Natural killer cell treated with Interleukin-12 subunit alpha and Interleukin-12 subunit beta and Interleukin-15 and Interleukin-18, amount 100 ng/mL, for 72 hours (primary cell): ENCODE data around the gene ATRIP. TPM values are rescaled to one million over a fixed set of nuclear protein-coding genes. Genes with fewer than 3 reads are reported as not detected.

Source experiments
- ATAC-seq, 2 donors: fragments of 150-1000 bp; cut with Tn5 transposase in 1 of 2; sonication (Bioruptor Pico), chemical (Tn5 transposase) in 1 of 2; 2 replicates each; pipeline ENCODE4 v1.10.0; 2021
- DNase-seq: peaks from one replicate; pipeline ENCODE4 v3.0.0; 2022; ENCODE audit warnings: low spot score
- H3K27ac Mint-ChIP-seq, 2 donors: 1 replicate in 1 of 2; 2 replicates in 1 of 2; pipeline ENCODE4 v1.8.0; 2022; ENCODE audit warnings: mixed read lengths in 2 of 2, mild to moderate bottlenecking in 1 of 2, moderate library complexity in 1 of 2
- H3K27me3 Mint-ChIP-seq, 2 donors: 1 replicate in 1 of 2; 2 replicates in 1 of 2; pipeline ENCODE4 v1.8.0; 2022; ENCODE audit warnings: mixed read lengths in 2 of 2
- H3K36me3 Mint-ChIP-seq: one replicate; pipeline ENCODE4 v1.8.0; 2022; ENCODE audit warnings: mixed read lengths
- H3K4me1 Mint-ChIP-seq, 2 donors: 1 replicate in 1 of 2; 2 replicates in 1 of 2; pipeline ENCODE4 v1.8.0; 2022; ENCODE audit warnings: low read depth in 2 of 2, mixed read lengths in 2 of 2, mild to moderate bottlenecking in 1 of 2
- H3K4me3 Mint-ChIP-seq: one replicate; pipeline ENCODE4 v1.8.0; 2022; ENCODE audit warnings: mixed read lengths
- H3K9me3 Mint-ChIP-seq: 2 replicates; pipeline ENCODE4 v1.8.0; 2022; ENCODE audit warnings: mixed read lengths
- total RNA-seq, 2 donors: library from RNA; stranded (reverse); gene quantifications; one replicate each; pipeline ENCODE4 v1.2.3, GENCODE V29; 2022

The ATRIP gene
- total RNA-seq, 2 donors from 2014 or later: 14.0 to 26.2 TPM

DNA sequence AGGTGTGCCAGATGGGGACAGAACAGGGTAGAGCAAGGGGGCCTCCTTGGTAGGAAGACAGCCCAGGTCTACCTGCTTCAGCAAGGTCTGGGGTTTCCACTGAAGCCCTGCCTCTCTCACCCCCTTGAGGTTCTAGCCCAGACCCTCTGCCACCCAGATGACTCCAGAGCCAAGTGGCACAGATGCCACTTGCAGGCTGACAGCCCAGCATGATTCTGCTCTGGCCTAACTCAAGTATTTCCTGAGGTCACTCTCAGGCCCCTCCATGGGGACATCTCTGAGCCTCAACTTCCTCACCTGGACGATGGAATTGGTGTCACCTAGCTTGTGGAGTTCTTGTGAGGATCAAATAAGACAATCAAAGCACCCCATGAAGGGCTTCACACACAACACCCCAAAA lies 40.6 kb upstream of the ATRIP start:
- ATAC-seq: no peak
- H3K27ac Mint-ChIP-seq: no peak overlapping the region
- no peak overlapping the region for H3K4me3 Mint-ChIP-seq
- no peaks in the 10 kb centered on the region for H3K36me3 Mint-ChIP-seq
- peaks cover 0 to under 1% of the 10 kb centered on the region in 2 donors for H3K4me1 Mint-ChIP-seq
- no peaks in the 10 kb centered on the region for H3K27me3 Mint-ChIP-seq
- peak; percentile 6 for DNase-seq
- H3K9me3 Mint-ChIP-seq: no peaks in the 10 kb centered on the region

DNA sequence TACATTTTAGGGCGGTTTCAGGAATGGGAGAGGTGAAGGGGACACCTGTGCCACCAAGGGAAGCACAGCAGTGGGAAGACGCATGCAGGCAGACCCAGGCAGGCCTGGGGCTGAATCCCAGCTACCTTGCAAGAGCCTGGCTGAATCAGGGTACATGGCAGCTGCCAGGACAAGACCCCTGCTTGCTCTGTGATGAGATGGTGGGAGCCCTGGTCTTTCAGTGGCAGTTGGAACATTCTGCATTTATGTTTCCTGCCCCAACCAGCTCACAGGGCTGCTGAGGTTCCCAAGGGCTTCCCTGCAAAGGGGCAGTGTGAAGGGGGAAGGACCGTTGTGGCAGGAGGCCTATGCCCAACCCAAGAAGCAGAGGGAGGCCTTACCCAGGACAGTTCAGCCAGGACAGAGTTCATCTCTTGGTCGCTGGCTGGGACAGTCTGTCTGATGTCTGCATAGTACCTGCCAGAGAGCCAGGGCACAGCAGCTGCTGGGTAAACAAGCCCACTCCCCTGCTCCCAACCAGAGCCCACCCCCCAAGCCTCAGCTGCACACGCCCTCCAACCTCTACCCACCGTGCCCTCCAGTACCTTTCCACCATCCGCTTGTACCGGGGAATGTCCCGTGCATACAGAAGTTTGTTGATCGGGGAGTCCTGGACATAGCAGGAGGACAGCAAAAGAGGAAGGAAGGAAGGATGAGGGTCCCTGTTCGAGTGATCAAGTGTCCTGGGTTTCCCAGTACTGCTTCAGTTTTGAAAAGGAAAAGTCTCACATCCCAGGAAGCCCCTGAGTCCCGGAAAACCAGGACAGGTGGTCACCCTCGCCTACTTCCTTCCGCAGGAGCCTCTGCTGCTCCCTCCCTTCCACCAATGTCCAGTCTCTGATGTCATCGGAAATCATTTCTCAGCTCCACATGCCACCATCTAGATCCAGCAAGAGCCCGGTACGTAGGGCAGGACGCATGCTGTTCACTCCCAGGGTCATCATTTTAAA lies 39.8 kb upstream of the ATRIP start:
- no peaks in the 10 kb centered on the region for H3K27me3 Mint-ChIP-seq
- no peaks in the 10 kb centered on the region for H3K9me3 Mint-ChIP-seq
- H3K4me1 Mint-ChIP-seq: no peaks in the 10 kb centered on the region
- H3K27ac Mint-ChIP-seq: no peak overlapping the region
- H3K36me3 Mint-ChIP-seq: no peaks in the 10 kb centered on the region
- DNase-seq (peak; percentile 44), ATAC-seq (no peak)
- H3K4me3 Mint-ChIP-seq: no peak overlapping the region

DNA sequence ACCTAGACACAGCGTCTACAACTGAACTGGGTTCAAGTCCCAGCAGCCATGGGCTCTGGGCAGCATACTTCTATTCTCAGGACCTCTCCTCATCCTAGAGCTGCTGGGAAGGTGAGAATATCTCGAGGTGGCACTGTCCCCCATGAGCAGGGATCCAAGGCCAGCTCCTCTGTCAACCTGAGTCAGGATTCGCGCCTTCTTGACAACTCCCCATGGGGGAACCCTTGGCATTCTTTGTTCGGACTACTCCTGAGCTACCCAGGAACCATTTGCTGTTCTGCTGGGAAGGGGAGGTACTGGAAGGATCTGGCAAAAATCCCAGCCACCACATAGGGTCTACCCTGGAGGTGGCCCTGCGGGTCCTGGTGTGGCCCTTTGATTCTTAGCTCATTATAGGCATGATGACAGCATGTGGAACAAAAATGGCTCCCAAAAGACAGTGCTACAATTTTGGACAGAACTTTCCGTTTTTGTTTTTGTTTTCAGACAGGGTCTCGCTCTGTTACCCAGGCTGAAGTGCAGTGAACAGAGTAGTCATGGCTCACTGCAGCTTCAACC lies 38.9 kb upstream of the ATRIP start:
- Mint-ChIP-seq H3K27me3 (no peaks in the 10 kb centered on the region), H3K9me3 (no peaks in the 10 kb centered on the region), H3K4me3 (no peak overlapping the region), H3K36me3 (no peaks in the 10 kb centered on the region), H3K4me1 (no peaks in the 10 kb centered on the region), H3K27ac (no peak overlapping the region)
- DNase-seq (peak; percentile 58), ATAC-seq (no peak)

DNA sequence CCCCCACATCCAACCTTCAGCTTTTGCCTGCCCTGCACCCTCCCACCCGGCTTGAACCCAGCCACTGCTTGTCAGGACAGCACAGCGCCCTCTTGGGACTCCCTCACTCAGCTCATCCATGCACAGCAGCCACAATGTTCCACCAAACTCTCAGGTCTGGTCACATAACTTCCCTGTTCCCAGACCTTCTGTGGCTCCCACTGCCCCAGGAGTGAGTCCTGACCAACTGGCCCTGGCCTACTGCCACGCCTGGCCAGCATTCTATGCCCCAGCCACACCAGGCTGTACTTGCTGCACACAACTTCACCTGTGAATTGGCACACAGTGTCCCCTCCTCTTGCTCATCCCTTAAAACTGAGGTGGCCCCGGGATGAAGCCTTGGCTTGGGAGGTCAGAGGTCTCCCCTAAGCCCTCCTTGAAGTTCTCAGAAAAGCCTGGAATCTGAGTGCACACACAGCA lies 37.7 kb upstream of the ATRIP start:
- H3K4me3 Mint-ChIP-seq: no peak overlapping the region
- no peaks in the 10 kb centered on the region for H3K4me1 Mint-ChIP-seq
- no peaks in the 10 kb centered on the region for H3K27me3 Mint-ChIP-seq
- H3K9me3 Mint-ChIP-seq: no peaks in the 10 kb centered on the region
- H3K27ac Mint-ChIP-seq: no peak overlapping the region
- peak; percentile 52 for DNase-seq
- H3K36me3 Mint-ChIP-seq: no peaks in the 10 kb centered on the region
- no peak for ATAC-seq

DNA sequence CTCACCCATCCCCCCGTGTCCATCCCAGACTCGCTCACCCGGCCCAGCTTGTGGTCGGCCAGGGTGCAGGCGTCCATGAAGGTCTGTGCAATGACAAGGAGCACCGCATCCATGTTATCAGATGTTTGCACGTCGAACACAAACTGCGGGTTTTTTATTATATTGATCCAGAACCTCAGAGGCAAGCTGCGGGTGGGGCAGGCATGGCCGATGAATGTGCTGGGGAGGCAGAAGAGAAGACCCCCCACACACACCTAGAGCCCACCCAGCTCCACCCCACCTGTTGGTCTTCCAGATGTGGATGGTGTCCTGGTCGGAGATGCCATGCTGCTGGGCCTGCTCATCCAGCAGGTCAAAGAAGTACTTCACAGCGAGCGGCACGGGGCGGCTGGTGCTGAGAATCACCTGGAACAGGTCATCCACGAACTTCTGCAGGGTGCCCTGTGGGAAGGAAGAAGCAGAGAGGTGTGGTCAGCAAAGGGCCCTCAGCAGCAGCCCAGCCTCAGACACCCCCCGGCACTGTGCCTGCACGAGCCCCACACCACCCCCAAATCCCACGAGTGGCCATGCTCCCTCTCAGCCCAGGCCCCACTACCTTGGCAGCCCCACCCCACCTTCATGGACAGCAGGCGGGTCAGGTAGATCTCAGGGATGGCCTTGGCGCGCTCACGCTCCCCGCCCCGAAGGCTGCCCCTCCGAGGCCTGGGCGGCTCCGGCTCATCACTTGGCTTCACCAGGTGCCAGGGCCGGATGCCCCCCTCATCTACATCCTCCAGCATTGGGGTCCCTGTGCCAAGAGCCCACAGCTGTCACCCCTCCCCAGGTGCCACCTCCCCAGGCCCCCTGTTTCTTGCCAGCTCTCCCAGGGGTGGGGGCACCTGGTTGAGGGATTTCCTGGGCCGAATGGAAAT lies 37.0 kb upstream of the ATRIP start:
- Mint-ChIP-seq H3K27ac (no peak overlapping the region), H3K27me3 (no peaks in the 10 kb centered on the region), H3K9me3 (no peaks in the 10 kb centered on the region), H3K36me3 (no peaks in the 10 kb centered on the region), H3K4me3 (no peak overlapping the region), H3K4me1 (no peaks in the 10 kb centered on the region)
- no peak for ATAC-seq
- DNase-seq: peak; percentile 54

DNA sequence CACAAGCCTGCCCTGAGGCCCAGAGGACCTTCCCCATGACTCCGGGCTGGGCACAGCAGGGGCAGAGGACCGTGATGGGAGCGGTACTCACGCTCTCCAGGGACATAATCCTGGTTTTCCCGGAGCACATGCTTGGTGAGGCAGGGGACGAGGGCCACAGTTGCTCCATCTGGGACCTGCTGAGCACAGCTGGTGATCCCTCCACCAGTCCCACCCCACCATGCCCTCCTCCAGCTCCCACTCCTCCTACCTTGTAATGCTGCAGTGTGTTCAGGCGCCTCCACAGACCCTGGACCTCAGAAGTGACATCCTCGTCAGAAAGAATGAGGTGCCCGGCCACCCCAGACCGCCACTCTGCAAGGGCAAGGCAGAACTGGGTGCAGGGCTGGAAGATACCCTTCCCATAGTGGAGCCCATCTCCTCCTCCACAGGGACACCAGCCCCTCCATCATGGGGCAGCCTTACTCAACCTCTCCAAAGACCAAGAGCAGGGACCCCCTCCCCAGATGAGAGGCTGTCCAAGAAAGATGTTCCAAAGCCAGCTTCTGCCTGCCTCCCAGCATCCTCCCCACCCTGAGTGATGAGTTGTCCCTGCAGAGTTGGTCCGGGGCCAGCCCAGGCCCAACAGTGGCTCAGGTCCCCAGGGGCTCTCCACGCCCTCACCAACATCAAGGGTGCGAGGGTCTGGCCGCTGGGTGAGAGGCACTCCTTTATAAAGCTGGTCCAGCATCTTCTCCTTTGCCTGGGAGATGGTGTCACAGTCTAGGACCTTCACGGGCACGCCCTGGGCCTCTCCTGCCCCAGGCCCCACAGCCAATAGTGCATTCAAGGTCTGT lies 36.1 kb upstream of the ATRIP start:
- Mint-ChIP-seq H3K36me3 (no peaks in the 10 kb centered on the region), H3K27ac (no peak overlapping the region), H3K4me1 (no peaks in the 10 kb centered on the region), H3K9me3 (no peaks in the 10 kb centered on the region), H3K4me3 (no peak overlapping the region), H3K27me3 (no peaks in the 10 kb centered on the region)
- DNase-seq: no peak
- no peak for ATAC-seq

DNA sequence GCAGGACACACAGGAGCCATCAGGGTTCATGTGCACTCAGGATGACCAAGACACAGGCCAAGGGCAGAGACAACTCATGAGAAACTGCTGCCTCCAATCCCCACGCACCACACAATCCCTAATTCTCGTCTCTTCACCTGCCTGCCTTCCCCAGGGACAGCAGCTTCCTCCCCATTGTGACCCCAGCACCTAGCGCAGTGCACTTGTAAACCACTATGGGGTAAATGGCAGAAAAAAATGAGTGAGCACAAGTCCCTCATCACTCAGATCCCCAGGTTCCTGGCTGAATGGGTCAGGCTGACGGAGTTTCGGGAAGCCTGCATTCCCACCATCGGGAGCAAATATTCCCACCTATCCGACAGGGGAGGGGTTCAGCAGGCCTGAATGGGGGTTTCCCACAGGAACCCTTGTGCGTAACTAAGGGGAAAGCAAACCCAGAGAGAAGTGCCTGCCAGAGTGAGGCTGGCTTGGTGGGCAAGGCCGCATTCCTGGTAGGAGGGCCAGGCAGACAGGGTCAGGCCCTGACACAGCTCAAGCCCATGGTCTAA lies 35.4 kb upstream of the ATRIP start:
- H3K36me3 Mint-ChIP-seq: no peaks in the 10 kb centered on the region

DNA sequence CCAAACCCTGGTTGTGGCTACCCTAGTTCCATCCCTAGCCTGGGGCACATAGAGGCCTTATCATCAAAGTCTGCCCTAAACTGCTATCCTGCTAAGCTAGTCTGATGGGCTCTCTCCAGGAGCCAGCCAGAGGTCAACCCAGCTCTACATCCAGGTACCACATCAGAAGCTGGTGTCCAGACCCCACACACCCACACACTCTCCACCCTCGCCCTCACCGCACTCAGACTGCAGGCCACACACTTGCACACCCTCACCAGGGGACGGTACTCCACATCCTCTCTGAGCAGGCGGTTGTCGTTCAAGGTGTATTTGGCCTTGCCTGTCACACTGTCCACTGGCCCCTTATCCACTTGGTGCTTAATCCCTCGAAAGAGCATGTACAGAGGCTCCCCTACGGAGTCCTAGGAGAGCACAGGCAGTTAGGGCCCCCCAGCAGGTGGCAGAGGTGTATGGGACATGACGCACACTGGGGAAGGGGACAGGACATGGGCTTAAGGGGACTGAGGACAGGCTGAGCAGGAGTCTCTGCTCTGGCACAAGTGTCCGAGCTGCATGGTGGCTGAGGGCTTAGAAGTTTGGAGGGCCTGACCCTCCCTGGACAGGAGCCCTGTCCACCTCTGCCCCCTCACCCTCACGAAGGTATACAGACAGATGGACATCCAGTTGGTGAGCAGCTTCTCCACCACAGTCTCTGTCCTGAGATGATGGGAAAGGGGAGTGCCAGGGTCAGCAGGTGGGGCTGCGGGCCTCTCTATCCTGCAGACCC lies 34.7 kb upstream of the ATRIP start:
- DNase-seq: peak; percentile 34
- Mint-ChIP-seq H3K9me3 (no peaks in the 10 kb centered on the region), H3K4me3 (no peak overlapping the region), H3K4me1 (no peaks in the 10 kb centered on the region), H3K27ac (no peak overlapping the region), H3K36me3 (no peaks in the 10 kb centered on the region), H3K27me3 (no peaks in the 10 kb centered on the region)
- ATAC-seq: peak in 1 of 2 donors; percentile 2

More for the DNA sequence above, 35.4 kb upstream of the ATRIP start:
- Mint-ChIP-seq H3K27me3 (no peaks in the 10 kb centered on the region), H3K9me3 (no peaks in the 10 kb centered on the region), H3K4me3 (no peak overlapping the region), H3K4me1 (no peaks in the 10 kb centered on the region), H3K27ac (no peak overlapping the region)
- no peak for ATAC-seq
- DNase-seq: peak; percentile 39

DNA sequence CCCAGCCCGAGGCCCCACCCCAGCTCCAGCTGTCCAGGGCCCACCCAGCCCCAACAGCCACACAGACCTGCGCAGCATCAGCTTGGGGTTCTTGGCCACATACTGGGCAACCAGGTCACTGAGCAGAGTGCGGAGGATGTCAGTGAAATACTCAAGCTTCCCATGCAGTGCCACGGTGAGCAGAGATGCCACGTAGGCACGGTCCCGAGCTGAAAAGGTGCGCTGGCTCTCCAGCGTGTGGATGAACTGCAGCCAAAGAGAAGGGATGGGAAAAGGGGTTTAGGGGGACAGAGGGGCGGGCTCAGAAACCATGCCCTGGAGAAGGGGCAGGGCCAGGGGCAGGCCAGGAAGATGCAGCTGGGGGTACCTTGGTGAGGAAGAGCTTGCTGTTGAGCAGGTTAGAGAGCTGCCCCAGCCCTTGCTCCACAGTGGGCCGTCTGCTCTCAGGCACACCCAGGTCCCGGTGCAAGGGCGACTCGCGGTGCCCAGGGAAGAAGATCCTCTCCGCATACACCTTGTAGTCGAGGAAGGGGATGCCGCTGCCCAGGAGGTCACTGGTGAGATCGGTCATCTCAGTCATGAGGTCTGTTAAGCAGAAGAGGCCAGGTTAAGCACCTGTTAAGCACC lies 34.0 kb upstream of the ATRIP start:
- Mint-ChIP-seq H3K27me3 (no peaks in the 10 kb centered on the region), H3K4me3 (no peak overlapping the region), H3K27ac (no peak overlapping the region), H3K36me3 (no peaks in the 10 kb centered on the region), H3K4me1 (no peaks in the 10 kb centered on the region), H3K9me3 (no peaks in the 10 kb centered on the region)
- DNase-seq: no peak
- no peak for ATAC-seq

DNA sequence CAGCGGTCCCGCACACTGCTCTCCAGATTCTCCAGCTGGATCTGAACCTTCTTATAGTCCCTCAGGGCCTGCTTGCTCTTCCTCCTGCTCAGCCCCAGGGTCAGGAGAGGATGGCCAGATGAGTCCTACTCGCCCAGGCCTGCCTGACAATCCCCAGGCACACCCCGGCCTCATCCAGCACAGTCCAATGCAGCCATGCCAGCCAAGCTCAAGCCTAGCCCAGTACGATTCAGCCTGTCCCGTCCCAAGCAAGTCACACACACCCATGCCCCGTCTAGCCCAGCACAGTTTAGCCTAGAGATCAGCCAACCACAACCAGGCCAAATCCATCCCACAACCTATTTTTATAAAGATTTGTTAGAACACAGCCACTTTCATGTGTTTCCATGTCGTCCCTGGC lies 33.5 kb upstream of the ATRIP start:
- no peaks in the 10 kb centered on the region for H3K36me3 Mint-ChIP-seq
- H3K4me1 Mint-ChIP-seq: no peaks in the 10 kb centered on the region
- H3K27me3 Mint-ChIP-seq: no peaks in the 10 kb centered on the region
- H3K27ac Mint-ChIP-seq: no peak overlapping the region
- no peak for DNase-seq
- no peak overlapping the region for H3K4me3 Mint-ChIP-seq
- no peak for ATAC-seq
- H3K9me3 Mint-ChIP-seq: no peaks in the 10 kb centered on the region

DNA sequence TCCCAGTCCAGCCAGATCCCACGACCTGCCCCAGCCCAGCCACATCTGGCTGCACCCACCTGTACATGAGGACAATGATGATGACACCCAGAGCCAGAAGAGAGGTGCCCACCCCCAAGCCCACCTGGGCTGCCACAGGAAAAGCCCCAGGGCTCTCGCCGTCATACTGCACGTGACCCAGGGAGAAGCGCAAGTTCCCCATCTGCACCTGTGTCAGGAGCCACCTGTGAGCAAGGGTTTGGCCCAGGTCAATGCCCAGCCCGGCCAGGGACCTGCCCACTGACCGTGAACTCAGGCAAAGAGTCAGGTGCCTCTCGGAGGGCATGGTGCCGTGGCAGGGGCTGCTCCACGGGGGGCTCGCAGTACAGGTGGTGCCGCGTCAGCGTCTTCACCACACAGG lies 32.9 kb upstream of the ATRIP start:
- no peaks in the 10 kb centered on the region for H3K36me3 Mint-ChIP-seq
- ATAC-seq (no peak), DNase-seq (no peak)
- no peak overlapping the region for H3K27ac Mint-ChIP-seq
- H3K4me3 Mint-ChIP-seq: no peak overlapping the region
- no peaks in the 10 kb centered on the region for H3K27me3 Mint-ChIP-seq
- no peaks in the 10 kb centered on the region for H3K9me3 Mint-ChIP-seq
- no peaks in the 10 kb centered on the region for H3K4me1 Mint-ChIP-seq
